Measurements from ENCODE around the gene STK38.

GRCh38 chr6:36444470-36444869, 102.8 kb downstream of the STK38 start:
- TF ChIP-seq EZH2 (IDR thresholded peaks at IDR 0.05) (no peak), POLR2AphosphoS5 (IDR thresholded peaks at IDR 0.05; ENCODE audit: borderline replicate concordance, low read depth, low read length) (no peak), FOXP2 (optimal IDR thresholded peaks at IDR 0.05; ENCODE audit: control extremely low read depth, extremely low read length, insufficient read depth) (no peak)
